Neural progenitor cell (in vitro differentiated cells): ENCODE measurements around the gene ADCY9. TPM values are rescaled to one million over a fixed set of nuclear protein-coding genes. Genes with fewer than 3 reads are reported as not detected.
A peak's percentile ranks its signal among the peaks of the same experiment; 100 is the strongest.

Experiments
- DNase-seq: peaks from one replicate; pipeline ENCODE4 v3.0.0-alpha.2; 2016; ENCODE audit warnings: low spot score
- H2AFZ ChIP-seq: fragments of 200-600 bp; sonication (generic); replicated peaks from 2 replicates; pipeline ENCODE4 v1.6.1; 2016; ENCODE audit warnings: antibody characterized with exemption
- H3F3A ChIP-seq: fragments of 200-600 bp; sonication (generic); 2 replicates; pipeline ENCODE4 v1.6.1; 2016; ENCODE audit warnings: antibody characterized with exemption, low read depth
- H3K27ac ChIP-seq: fragments of 200-600 bp; sonication (generic); 2 replicates; pipeline ENCODE4 v1.5.1; 2016; ENCODE audit warnings: mild to moderate bottlenecking
- H3K27me3 ChIP-seq: fragments of 200-600 bp; sonication (generic); 2 replicates; pipeline ENCODE4 v1.6.1; 2016; ENCODE audit warnings: mild to moderate bottlenecking, moderate library complexity
- H3K36me3 ChIP-seq: fragments of 200-600 bp; sonication (generic); 2 replicates; pipeline ENCODE4 v1.5.1; 2016
- H3K4me1 ChIP-seq: fragments of 200-600 bp; sonication (generic); 2 replicates; pipeline ENCODE4 v1.6.1; 2016; ENCODE audit warnings: mixed run types
- H3K4me2 ChIP-seq: fragments of 200-600 bp; sonication (generic); 2 replicates; pipeline ENCODE4 v1.6.1; 2016
- H3K4me3 ChIP-seq: fragments of 200-600 bp; sonication (generic); 2 replicates; pipeline ENCODE4 v1.5.1; 2016
- H3K79me2 ChIP-seq: fragments of 200-600 bp; sonication (generic); 2 replicates; pipeline ENCODE4 v1.6.1; 2016; ENCODE audit warnings: low read depth
- H3K9ac ChIP-seq: fragments of 200-600 bp; sonication (generic); 2 replicates; pipeline ENCODE4 v1.6.1; 2016
- H3K9me3 ChIP-seq: fragments of 200-600 bp; sonication (generic); 2 replicates; pipeline ENCODE4 v1.5.1; 2016; ENCODE audit warnings: low read depth
- H4K20me1 ChIP-seq: fragments of 200-600 bp; sonication (generic); 2 replicates; pipeline ENCODE4 v1.6.1; 2016; ENCODE audit warnings: low read depth
- H3K27ac Mint-ChIP-seq: 3 replicates; pipeline ENCODE4 v1.8.0; 2021; ENCODE audit warnings: mixed read lengths
- H3K27me3 Mint-ChIP-seq: 2 replicates; pipeline ENCODE4 v1.8.0; 2022; ENCODE audit warnings: low read depth, mild to moderate bottlenecking, inconsistent platforms, moderate library complexity, mixed read lengths; ENCODE audit not compliant: insufficient read depth
- H3K36me3 Mint-ChIP-seq: 3 replicates; pipeline ENCODE4 v1.8.0; 2021; ENCODE audit warnings: mixed read lengths
- H3K4me1 Mint-ChIP-seq: 3 replicates; pipeline ENCODE4 v1.8.0; 2021; ENCODE audit warnings: mixed read lengths
- H3K4me3 Mint-ChIP-seq: 3 replicates; pipeline ENCODE4 v1.8.0; 2021; ENCODE audit warnings: mild to moderate bottlenecking, moderate library complexity, mixed read lengths
- H3K9me3 Mint-ChIP-seq: 3 replicates; pipeline ENCODE4 v1.8.0; 2020; ENCODE audit warnings: mixed read lengths
- CTCF ChIP-seq: fragments of 200-600 bp; sonication (generic); IDR thresholded peaks from 2 replicates; pipeline ENCODE4 v1.5.1; 2017; ENCODE audit warnings: antibody characterized with exemption, mild to moderate bottlenecking
- EZH2 ChIP-seq: fragments of 200-600 bp; sonication (generic); IDR thresholded peaks from 2 replicates; pipeline ENCODE4 v1.6.1; 2017; ENCODE audit warnings: antibody characterized with exemption, mild to moderate bottlenecking, moderate library complexity
- EZH2phosphoT487 ChIP-seq: fragments of 200-600 bp; sonication (generic); IDR thresholded peaks from 2 replicates; pipeline ENCODE4 v1.6.1; 2017; ENCODE audit warnings: antibody characterized with exemption
- total RNA-seq: library from RNA; depleted of rRNA; stranded (reverse); fragments of >200 nt; gene quantifications from 2 replicates; pipeline ENCODE4 v1.2.3, GENCODE V29; 2015; ENCODE audit warnings: low replicate concordance

Gene ADCY9
- total RNA-seq, 1 donor from 2014 or later = 1.2 TPM

GRCh38 chr16:4131621-4132020 is 15.4 kb upstream of the ADCY9 start:
- H2AFZ ChIP-seq = peak overlapping the region; percentile 57
- Mint-ChIP-seq H3K27me3 (peaks cover 12% of the 10 kb centered on the region), H3K4me1 (peaks cover 4% of the 10 kb centered on the region), H3K9me3 (no peaks in the 10 kb centered on the region), H3K36me3 (no peaks in the 10 kb centered on the region), H3K4me3 (no peak overlapping the region), H3K27ac (no peak overlapping the region)
- peaks cover 12% of the 10 kb centered on the region for H3K4me1 ChIP-seq
- no peak for DNase-seq
- no peaks in the 10 kb centered on the region for H3K9me3 ChIP-seq
- no peak overlapping the region for H3K27ac ChIP-seq
- no peak overlapping the region for H3K4me3 ChIP-seq
- H3K9ac ChIP-seq = no peak overlapping the region
- peaks cover 6% of the 10 kb centered on the region for H3F3A ChIP-seq
- H3K79me2 ChIP-seq = no peaks in the 10 kb centered on the region
- no peaks in the 10 kb centered on the region for H3K36me3 ChIP-seq
- H3K27me3 ChIP-seq = no peaks in the 10 kb centered on the region
- no peaks in the 10 kb centered on the region for H4K20me1 ChIP-seq
- no peak for TF ChIP-seq CTCF
- no peak for TF ChIP-seq EZH2
- no peak for TF ChIP-seq EZH2phosphoT487
- H3K4me2 ChIP-seq = no peak overlapping the region

- Mint-ChIP-seq H3K4me1 (peaks cover 3% of the 10 kb centered on the region), H3K27ac (no peak overlapping the region), H3K27me3 (peaks cover 9% of the 10 kb centered on the region), H3K36me3 (no peaks in the 10 kb centered on the region), H3K4me3 (no peak overlapping the region), H3K9me3 (peaks cover 2% of the 10 kb centered on the region)
- Histone ChIP-seq H3K4me3 (no peak overlapping the region), H2AFZ (no peak overlapping the region), H4K20me1 (no peaks in the 10 kb centered on the region), H3K9me3 (no peaks in the 10 kb centered on the region), H3K4me1 (no peaks in the 10 kb centered on the region), H3K36me3 (no peaks in the 10 kb centered on the region), H3K9ac (no peak overlapping the region), H3K27me3 (no peaks in the 10 kb centered on the region), H3K79me2 (no peaks in the 10 kb centered on the region), H3K27ac (no peak overlapping the region), H3F3A (no peaks in the 10 kb centered on the region), H3K4me2 (no peak overlapping the region)
- TF ChIP-seq EZH2phosphoT487 = no peak
- DNase-seq = no peak
Measured at GRCh38 chr16:4124535-4125294, 8.5 kb upstream of the ADCY9 start.

- H3K27ac ChIP-seq = no peak overlapping the region
- no peak overlapping the region for H3K4me3 ChIP-seq
- TF ChIP-seq CTCF (no peak), EZH2phosphoT487 (no peak), EZH2 (no peak)
- no peaks in the 10 kb centered on the region for H3K36me3 Mint-ChIP-seq
- H3K4me2 ChIP-seq = no peak overlapping the region
- H3F3A ChIP-seq = no peaks in the 10 kb centered on the region
- no peak overlapping the region for H2AFZ ChIP-seq
- no peaks in the 10 kb centered on the region for H3K79me2 ChIP-seq
- H3K27ac Mint-ChIP-seq = no peak overlapping the region
- H3K4me3 Mint-ChIP-seq = no peak overlapping the region
- no peak overlapping the region for H3K9ac ChIP-seq
- H3K9me3 Mint-ChIP-seq = peaks cover 2% of the 10 kb centered on the region
- H3K27me3 ChIP-seq = peaks cover 4% of the 10 kb centered on the region
- H3K4me1 Mint-ChIP-seq = peaks cover 3% of the 10 kb centered on the region
- no peaks in the 10 kb centered on the region for H3K4me1 ChIP-seq
- peaks cover 6% of the 10 kb centered on the region for H3K27me3 Mint-ChIP-seq
- no peaks in the 10 kb centered on the region for H3K36me3 ChIP-seq
- DNase-seq = no peak
- H3K9me3 ChIP-seq = no peaks in the 10 kb centered on the region
- no peaks in the 10 kb centered on the region for H4K20me1 ChIP-seq
Measured at GRCh38 chr16:4123616-4124300, 7.5 kb upstream of the ADCY9 start.

- Mint-ChIP-seq H3K27me3 (peaks cover 8% of the 10 kb centered on the region), H3K4me1 (peaks cover 10% of the 10 kb centered on the region)
- no peaks in the 10 kb centered on the region for H3K36me3 ChIP-seq
Measured at GRCh38 chr16:4120176-4120575, 3.9 kb upstream of the ADCY9 start.

More at GRCh38 chr16:4120176-4120575, 3.9 kb upstream of the ADCY9 start:
- no peak for TF ChIP-seq EZH2
- no peak for TF ChIP-seq CTCF
- TF ChIP-seq EZH2phosphoT487 = no peak
- no peaks in the 10 kb centered on the region for H3K9me3 ChIP-seq
- peaks cover 9% of the 10 kb centered on the region for H3F3A ChIP-seq
- Mint-ChIP-seq H3K27ac (no peak overlapping the region), H3K36me3 (no peaks in the 10 kb centered on the region), H3K4me3 (no peak overlapping the region), H3K9me3 (peaks cover 2% of the 10 kb centered on the region)
- no peak overlapping the region for H3K4me2 ChIP-seq
- peaks cover 4% of the 10 kb centered on the region for H3K4me1 ChIP-seq
- H3K9ac ChIP-seq = no peak overlapping the region
- H3K27ac ChIP-seq = no peak overlapping the region
- no peak for DNase-seq
- peaks cover 30% of the 10 kb centered on the region for H3K27me3 ChIP-seq
- H2AFZ ChIP-seq = no peak overlapping the region
- H3K79me2 ChIP-seq = no peaks in the 10 kb centered on the region
- H3K4me3 ChIP-seq = no peak overlapping the region
- H4K20me1 ChIP-seq = no peaks in the 10 kb centered on the region
